Measurements from ENCODE around the gene MIDN.

Gene MIDN

GRCh38 chr19:1272423-1273262 lies 24.3 kb downstream of the MIDN start:
- peak overlapping the region; percentile 99 for H3K27ac ChIP-seq
- peak overlapping the region; percentile 76 to 80 for H3K4me3 ChIP-seq (ENCODE audit: low read depth in 1 of 2, low read length in 1 of 2)
- no peak for TF ChIP-seq CTCF (IDR thresholded peaks at IDR 0.05)
- peaks cover 45% of the 10 kb centered on the region for H3K36me3 ChIP-seq
- peaks cover 81 to 88% of the 10 kb centered on the region in 2 experiments for H3K4me1 ChIP-seq (ENCODE audit: control insufficient read depth in 1 of 2, insufficient read depth in 1 of 2, low read depth in 1 of 2, low read length in 1 of 2)
- peaks cover 2% of the 10 kb centered on the region for H3K27me3 ChIP-seq
- H3K9me3 ChIP-seq: no peaks in the 10 kb centered on the region

- Histone ChIP-seq H3K36me3 (peaks cover 45% of the 10 kb centered on the region), H3K4me3 (ENCODE audit: low read depth in 1 of 2, low read length in 1 of 2) (peak overlapping the region; percentile 34 to 80)
These were observed 25.1 kb downstream of the MIDN start for GRCh38 chr19:1273263-1274041.

GRCh38 chr19:1274081-1274851 lies 25.9 kb downstream of the MIDN start:
- Histone ChIP-seq H3K27ac (peak overlapping the region; percentile 99), H3K27me3 (no peaks in the 10 kb centered on the region), H3K9me3 (no peaks in the 10 kb centered on the region), H3K4me1 (ENCODE audit: control insufficient read depth in 1 of 2, insufficient read depth in 1 of 2, low read depth in 1 of 2, low read length in 1 of 2) (peaks cover 69 to 74% of the 10 kb centered on the region in 2 experiments), H3K36me3 (peaks cover 51% of the 10 kb centered on the region), H3K4me3 (ENCODE audit: low read depth in 1 of 2, low read length in 1 of 2) (peak overlapping the region; percentile 34 to 80)
- TF ChIP-seq CTCF (IDR thresholded peaks at IDR 0.05): no peak

More at GRCh38 chr19:1273263-1274041, 25.1 kb downstream of the MIDN start:
- Histone ChIP-seq H3K27ac (peak overlapping the region; percentile 99), H3K4me1 (ENCODE audit: control insufficient read depth in 1 of 2, insufficient read depth in 1 of 2, low read depth in 1 of 2, low read length in 1 of 2) (peaks cover 73 to 80% of the 10 kb centered on the region in 2 experiments), H3K27me3 (no peaks in the 10 kb centered on the region), H3K9me3 (no peaks in the 10 kb centered on the region)
- TF ChIP-seq CTCF (IDR thresholded peaks at IDR 0.05): no peak

GRCh38 chr19:1274852-1275259 lies 26.5 kb downstream of the MIDN start:
- Histone ChIP-seq H3K4me3 (ENCODE audit: low read depth in 1 of 2, low read length in 1 of 2) (peak overlapping the region; percentile 80 to 82), H3K9me3 (no peaks in the 10 kb centered on the region), H3K36me3 (peaks cover 51% of the 10 kb centered on the region), H3K27ac (peak overlapping the region; percentile 99), H3K4me1 (ENCODE audit: control insufficient read depth in 1 of 2, insufficient read depth in 1 of 2, low read depth in 1 of 2, low read length in 1 of 2) (peaks cover 65 to 71% of the 10 kb centered on the region in 2 experiments), H3K27me3 (no peaks in the 10 kb centered on the region)
- no peak for TF ChIP-seq CTCF (IDR thresholded peaks at IDR 0.05)

Measured in neutrophil (primary cell).